Pancreas (tissue), 10 donors: Measurements from ENCODE around the gene NUP214. TPM values are rescaled to one million over a fixed set of nuclear protein-coding genes. Genes with fewer than 3 reads are reported as not detected.

ENCODE experiments used
- ATAC-seq, 4 donors: fragments of 200-7000 bp; cut with Tn5 transposase; one replicate each; pipeline versions ENCODE4 v1.8.0 to v1.9.1; 2020; ENCODE audit warnings: mild to moderate bottlenecking in 4 of 4, moderate library complexity in 4 of 4
- DNase-seq, 6 donors: peaks; one replicate each; pipeline ENCODE4 v3.0.0-alpha.2; 2020
- FAIRE-seq: peaks from 2 replicates; lab custom pipeline; 2012; peaks lifted over from hg19 to GRCh38; lab: Jason Lieb, UNC
- H3K27ac ChIP-seq, 4 donors: fragments of 200-600 bp; sonication (generic); 1 replicate in 3 of 4; 2 replicates in 1 of 4; pipeline versions ENCODE4 v1.5.0 to v1.8.0; 2020
- H3K27me3 ChIP-seq, 4 donors: fragments of 200-600 bp; one replicate each; pipeline ENCODE4 v1.8.0; 2021
- H3K36me3 ChIP-seq, 3 donors: fragments of 200-600 bp; sonication (generic) in 1 of 3; one replicate each; pipeline versions ENCODE4 v1.5.0 to v1.8.0; 2020 to 2021
- H3K4me1 ChIP-seq, 3 donors: fragments of 200-600 bp; one replicate each; pipeline ENCODE4 v1.8.0; 2021
- H3K4me3 ChIP-seq, 4 donors: fragments of 200-600 bp; sonication (generic) in 2 of 4; one replicate each; pipeline versions ENCODE4 v1.5.0 to v1.8.0; 2020 to 2021
- H3K9me3 ChIP-seq, 4 donors: fragments of 200-600 bp; one replicate each; pipeline ENCODE4 v1.8.0; 2021
- CTCF ChIP-seq, 4 donors: fragments of 200-600 bp; sonication (generic) in 3 of 4; IDR thresholded peaks; one replicate each; pipeline versions ENCODE4 v1.5.0 to v1.8.0; 2021; ENCODE audit warnings: antibody characterized with exemption in 4 of 4
- WGBS, 2 donors: extraction: QIAGEN DNeasy Blood & Tissue Kit; methylation state at CpG; one replicate each; pipeline ENCODE4 v1.1.7; 2013; 5-methylcytosine and 5-hydroxymethylcytosine counted together
- intact Hi-C, 3 donors: fragments of 100-400 bp; cut with DNase I; formaldehyde crosslinking; loops; one replicate each; pipeline versions ENCODE4 v1.11.1 to v1.14.2; 2022
- polyA plus RNA-seq, 2 donors: library from polyadenylated mRNA; stranded (reverse); fragments of 200-250 nt; gene quantifications; one replicate each; pipeline ENCODE4 v1.2.3, GENCODE V29; 2013
- total RNA-seq, 6 donors: library from RNA; stranded (reverse); fragmentation: NEBNext Ultra II Directional in 4 of 6; extraction: Animal tissue kit (Norgen Biotek cat#: 25700) in 4 of 6; gene quantifications; one replicate each; pipeline versions ENCODE4 v1.2.1 to v1.2.4, GENCODE V29; 2021 to 2023
- donor health status: healthy with polysubstance abuse.
- donor health status: DM: no; HTN: no; CAD: no; lungs with moderate emphysema.
- donor health status: DM: no; HTN: no; CAD: no.
- donor health status: control.
- donor health status: control.
- donor health status: Bipolar disorder and iron deficiency.
- donor health status: DM: yes; HTN: yes; CAD: no.
- donor health status: DM: no; HTN: no; CAD: no.
- donor health status: DM: no; HTN: no; CAD: no.
- donor health status: DM: yes; HTN: yes; CAD: no.

The NUP214 gene
- total and polyA plus RNA-seq, 8 donors, result 24.3 to 38.3 (median 27.8) TPM

- H3K36me3 ChIP-seq, result no peaks in the 10 kb centered on the region
- intact Hi-C loops, result no loop called here
- FAIRE-seq, result no peak
- no peak overlapping the region for H3K4me3 ChIP-seq
- no peak for DNase-seq
- peak in 3 of 4 donors; percentile 24 to 48 (median 43) for ATAC-seq
- WGBS, 2 donors, result 80% methylated on average over 14 of the region's 14 CpGs
- peaks cover 0 to 2% (median 0%) of the 10 kb centered on the region in 3 donors for H3K4me1 ChIP-seq
- H3K9me3 ChIP-seq, result no peaks in the 10 kb centered on the region
- TF ChIP-seq CTCF (IDR thresholded peaks at IDR 0.05), result no peak
- peak overlapping the region in 2 of 4 donors; percentile 17 to 46 for H3K27ac ChIP-seq
- H3K27me3 ChIP-seq, result no peaks in the 10 kb centered on the region
Observed at GRCh38 chr9:131253891-131254491, 128.6 kb downstream of the NUP214 start.

GRCh38 chr9:131254626-131255025 lies 129.2 kb downstream of the NUP214 start:
- H3K27ac ChIP-seq, result peak overlapping the region in 1 of 4 donors; percentile 46
- no peak overlapping the region for H3K4me3 ChIP-seq
- ATAC-seq (no peak), FAIRE-seq (no peak), DNase-seq (no peak)
- H3K4me1 ChIP-seq, result peaks cover 0 to 2% (median 0%) of the 10 kb centered on the region in 3 donors
- no peaks in the 10 kb centered on the region for H3K27me3 ChIP-seq
- WGBS, 2 donors, result 85 to 94% methylated on average over 14 of the region's 14 CpGs
- H3K36me3 ChIP-seq, result no peaks in the 10 kb centered on the region
- intact Hi-C loops, result no loop called here
- no peaks in the 10 kb centered on the region for H3K9me3 ChIP-seq
- TF ChIP-seq CTCF (IDR thresholded peaks at IDR 0.05), result no peak

GRCh38 chr9:131255676-131256197 lies 130.4 kb downstream of the NUP214 start:
- peaks cover 0 to 2% (median 0%) of the 10 kb centered on the region in 3 donors for H3K4me1 ChIP-seq
- WGBS, 2 donors, result 77 to 92% methylated on average over 8 of the region's 8 CpGs
- H3K4me3 ChIP-seq, result no peak overlapping the region
- peak overlapping the region in 2 of 4 donors; percentile 33 to 62 for H3K27ac ChIP-seq
- DNase-seq (no peak), ATAC-seq (no peak), FAIRE-seq (no peak)
- no peak for TF ChIP-seq CTCF (IDR thresholded peaks at IDR 0.05)
- H3K27me3 ChIP-seq, result no peaks in the 10 kb centered on the region
- intact Hi-C loops, result no loop called here
- H3K36me3 ChIP-seq, result no peaks in the 10 kb centered on the region
- H3K9me3 ChIP-seq, result no peaks in the 10 kb centered on the region

- Histone ChIP-seq H3K27ac (no peak overlapping the region), H3K9me3 (no peaks in the 10 kb centered on the region), H3K4me1 (peaks cover 0 to 2% (median 0%) of the 10 kb centered on the region in 3 donors), H3K36me3 (no peaks in the 10 kb centered on the region), H3K27me3 (no peaks in the 10 kb centered on the region), H3K4me3 (no peak overlapping the region)
- 76% methylated on average over 15 of the region's 15 CpGs for WGBS, 2 donors
- no peak for DNase-seq
- FAIRE-seq, result no peak
- TF ChIP-seq CTCF (IDR thresholded peaks at IDR 0.05), result no peak
- intact Hi-C loops, result no loop called here
- no peak for ATAC-seq
Observed at GRCh38 chr9:131257266-131258025, 132.1 kb downstream of the NUP214 start.
